Progenitor cell of endocrine pancreas (in vitro differentiated cells): ENCODE data around the gene MPIG6B. TPM values are rescaled to one million over a fixed set of nuclear protein-coding genes. Genes with fewer than 3 reads are reported as not detected.
A peak's percentile ranks its signal among the peaks of the same experiment; 100 is the strongest.

Source experiments
- DNase-seq: peaks from one replicate; pipeline ENCODE4 v3.0.0; 2021; ENCODE audit warnings: low spot score; ENCODE audit not compliant: unreplicated experiment
- H3K27ac Mint-ChIP-seq: 2 replicates; pipeline ENCODE4 v1.8.0; 2021; ENCODE audit warnings: mild to moderate bottlenecking, moderate library complexity, mixed read lengths
- H3K27me3 Mint-ChIP-seq: 2 replicates; pipeline ENCODE4 v1.8.0; 2021; ENCODE audit warnings: mixed read lengths
- H3K36me3 Mint-ChIP-seq: 2 replicates; pipeline ENCODE4 v1.8.0; 2022; ENCODE audit warnings: mixed read lengths; ENCODE audit not compliant: insufficient read depth
- H3K4me1 Mint-ChIP-seq: 2 replicates; pipeline ENCODE4 v1.8.0; 2021; ENCODE audit warnings: low read depth, mixed read lengths
- H3K4me3 Mint-ChIP-seq: 2 replicates; pipeline ENCODE4 v1.8.0; 2021; ENCODE audit warnings: low read depth, mild to moderate bottlenecking, moderate library complexity, mixed read lengths
- H3K9me3 Mint-ChIP-seq: 2 replicates; pipeline ENCODE4 v1.8.0; 2021; ENCODE audit warnings: low read depth, mixed read lengths
- CTCF ChIP-seq: fragments of 200-600 bp; sonication (generic); IDR thresholded peaks from one replicate; pipeline ENCODE4 v1.5.0; 2021; ENCODE audit warnings: antibody characterized with exemption, mild to moderate bottlenecking; ENCODE audit not compliant: unreplicated experiment
- microRNA-seq: library from miRNA; unstranded; fragments of <30 nt; microRNA quantifications from one replicate; pipeline ENCODE4 v1.1.0, GENCODE V29; 2020; ENCODE audit warnings: borderline number of aligned reads; ENCODE audit not compliant: unreplicated experiment
- total RNA-seq: library from RNA; stranded (reverse); gene quantifications from 2 replicates; pipeline ENCODE4 v1.2.1, GENCODE V29; 2021

MPIG6B gene
- total RNA-seq, 1 donor from 2014 or later = not detected

- Mint-ChIP-seq H3K9me3 (no peaks in the 10 kb centered on the region), H3K27ac (peak overlapping the region; percentile 84), H3K4me3 (peak overlapping the region; percentile 38), H3K4me1 (peaks cover 12% of the 10 kb centered on the region), H3K27me3 (no peaks in the 10 kb centered on the region), H3K36me3 (no peaks in the 10 kb centered on the region)
- TF ChIP-seq CTCF = no peak
- DNase-seq = no peak
Measured at GRCh38 chr6:31775633-31776484, 52.7 kb downstream of the MPIG6B start.

Small RNA genes within 50 kb of the gene (microRNA-seq; reads per million reads assigned to microRNA genes)
- gene MIR4646 = 3.0 reads per million

Other genes starting within 250 kb of the MPIG6B start
- 0.43 and 0.95 TPM in 2 replicates for gene MICB, start 225.2 kb upstream of the MPIG6B start, total RNA-seq
- not detected in 2 replicates for gene MCCD1, start 194.4 kb upstream of the MPIG6B start, total RNA-seq
- gene DDX39B, start 181.4 kb upstream of the MPIG6B start, total RNA-seq = 766 and 810 TPM in 2 replicates
- gene ATP6V1G2, start 176.8 kb upstream of the MPIG6B start, total RNA-seq = 1.5 TPM in 2 replicates
- 26.4 and 28.7 TPM in 2 replicates for gene NFKBIL1, start 175.8 kb upstream of the MPIG6B start, total RNA-seq
- not detected in 2 replicates for gene LTA, start 151.1 kb upstream of the MPIG6B start, total RNA-seq
- not detected in 2 replicates for gene TNF, start 147.8 kb upstream of the MPIG6B start, total RNA-seq
- gene LTB, start 140.9 kb upstream of the MPIG6B start, total RNA-seq = 0.57 TPM in 1 of 2 replicates, not detected in the other
- gene LST1, start 137.1 kb upstream of the MPIG6B start, total RNA-seq = not detected in 2 replicates
- not detected in 2 replicates for gene NCR3, start 130.4 kb upstream of the MPIG6B start, total RNA-seq
- gene AIF1, start 108.1 kb upstream of the MPIG6B start, total RNA-seq = 1.7 and 3.1 TPM in 2 replicates
- gene PRRC2A, start 102.7 kb upstream of the MPIG6B start, total RNA-seq = 272 and 273 TPM in 2 replicates
- gene BAG6, start 70.7 kb upstream of the MPIG6B start, total RNA-seq = 458 and 471 TPM in 2 replicates
- 7.1 and 7.5 TPM in 2 replicates for gene APOM, start 67.5 kb upstream of the MPIG6B start, total RNA-seq
- 23.6 and 24.1 TPM in 2 replicates for gene C6orf47, start 62.6 kb upstream of the MPIG6B start, total RNA-seq
- 15.2 and 18.0 TPM in 2 replicates for gene GPANK1, start 58.4 kb upstream of the MPIG6B start, total RNA-seq
- 163 and 165 TPM in 2 replicates for gene CSNK2B, start 57.3 kb upstream of the MPIG6B start, total RNA-seq
- gene LY6G5B, start 53.4 kb upstream of the MPIG6B start, total RNA-seq = 24.8 and 30.6 TPM in 2 replicates
- gene LY6G5C, start 42.3 kb upstream of the MPIG6B start, total RNA-seq = 4.4 and 6.5 TPM in 2 replicates
- 93.0 and 96.9 TPM in 2 replicates for gene ABHD16A, start 20.0 kb upstream of the MPIG6B start, total RNA-seq
- not detected in 2 replicates for gene LY6G6F, start 16.5 kb upstream of the MPIG6B start, total RNA-seq
- gene LY6G6D, start 8.0 kb upstream of the MPIG6B start, total RNA-seq = not detected in 2 replicates
- 0.60 and 1.3 TPM in 2 replicates for gene LY6G6C, start 1.6 kb upstream of the MPIG6B start, total RNA-seq
- 218 and 233 TPM in 2 replicates for gene DDAH2, start 5.9 kb downstream of the MPIG6B start, total RNA-seq
- 275 and 286 TPM in 2 replicates for gene CLIC1, start 13.2 kb downstream of the MPIG6B start, total RNA-seq
- gene MSH5, start 16.6 kb downstream of the MPIG6B start, total RNA-seq = 45.0 and 51.3 TPM in 2 replicates
- 8.6 and 11.9 TPM in 2 replicates for gene SAPCD1, start 39.3 kb downstream of the MPIG6B start, total RNA-seq
- 9.5 and 11.6 TPM in 2 replicates for gene VWA7, start 54.0 kb downstream of the MPIG6B start, total RNA-seq
- gene VARS1, start 72.4 kb downstream of the MPIG6B start, total RNA-seq = 85.6 and 92.6 TPM in 2 replicates
- gene LSM2, start 83.6 kb downstream of the MPIG6B start, total RNA-seq = 80.4 and 82.9 TPM in 2 replicates
- 2.4 and 2.5 TPM in 2 replicates for gene HSPA1L, start 91.9 kb downstream of the MPIG6B start, total RNA-seq
- gene HSPA1A, start 92.2 kb downstream of the MPIG6B start, total RNA-seq = 52.5 and 56.6 TPM in 2 replicates
- gene HSPA1B, start 104.4 kb downstream of the MPIG6B start, total RNA-seq = 152 and 165 TPM in 2 replicates
- gene NEU1, start 139.4 kb downstream of the MPIG6B start, total RNA-seq = 52.4 and 57.4 TPM in 2 replicates
- 17.5 and 19.1 TPM in 2 replicates for gene SLC44A4, start 155.6 kb downstream of the MPIG6B start, total RNA-seq
- gene EHMT2, start 174.3 kb downstream of the MPIG6B start, total RNA-seq = 161 and 175 TPM in 2 replicates
- gene ZBTB12, start 178.7 kb downstream of the MPIG6B start, total RNA-seq = 47.1 and 55.5 TPM in 2 replicates
- 0.47 and 0.65 TPM in 2 replicates for gene C2, start 204.3 kb downstream of the MPIG6B start, total RNA-seq
- gene CFB, start 222.7 kb downstream of the MPIG6B start, total RNA-seq = 3.9 and 4.7 TPM in 2 replicates
- gene NELFE, start 235.6 kb downstream of the MPIG6B start, total RNA-seq = 67.2 and 71.8 TPM in 2 replicates
- 97.9 and 103 TPM in 2 replicates for gene SKIC2, start 235.8 kb downstream of the MPIG6B start, total RNA-seq
- 26.3 and 29.4 TPM in 2 replicates for gene DXO, start 248.8 kb downstream of the MPIG6B start, total RNA-seq